ENCODE measurements around the gene PUM2.
"Not testable (repeated sequence)": the region's sequence is repeated elsewhere in the genome, so short reads cannot be mapped to it uniquely, and the experiment has no call there.

Gene PUM2

GRCh38 chr2:20268317-20268716 lies 82.3 kb downstream of the PUM2 start:
- H3K4me2 ChIP-seq (ENCODE audit: low read length); H3K9me3 ChIP-seq (replicated peaks; ENCODE audit: low read length); H3K9ac ChIP-seq (ENCODE audit: low read depth, low read length); H3K27me3 ChIP-seq (ENCODE audit: control insufficient read depth, insufficient read depth, low read length); H3K4me3 ChIP-seq (ENCODE audit: low read length); H3K4me1 ChIP-seq (ENCODE audit: control insufficient read depth, insufficient read depth, low read length): not testable (repeated sequence)
- peaks cover 26% of the 10 kb centered on the region for H3K36me3 ChIP-seq (ENCODE audit: insufficient read depth, low read length)

DNA sequence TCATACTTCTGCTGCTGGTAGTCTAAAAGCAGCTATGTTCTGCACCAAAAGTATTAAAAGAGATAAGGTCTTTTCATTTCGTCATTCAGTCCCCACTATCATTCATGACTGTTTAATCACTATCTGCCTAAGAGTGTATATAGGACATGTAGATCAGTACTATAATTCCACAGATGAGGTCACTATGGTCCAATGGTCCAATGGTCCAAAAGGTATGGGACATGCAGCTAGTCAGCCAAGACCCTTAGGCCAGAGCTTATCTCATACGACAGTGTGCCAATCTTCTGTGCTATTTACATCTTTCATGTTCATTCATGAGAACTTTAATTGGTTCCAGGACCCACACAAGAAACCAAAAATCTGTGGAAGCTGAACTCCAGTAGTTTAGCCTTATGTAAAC lies 83.1 kb downstream of the PUM2 start:
- no peaks in the 10 kb centered on the region for H3K4me1 ChIP-seq (ENCODE audit: control insufficient read depth, insufficient read depth, low read length)
- no peak overlapping the region for H3K9ac ChIP-seq (ENCODE audit: low read depth, low read length)
- H3K9me3 ChIP-seq (replicated peaks; ENCODE audit: low read length): no peaks in the 10 kb centered on the region
- H3K4me3 ChIP-seq (ENCODE audit: low read length): no peak overlapping the region
- H3K36me3 ChIP-seq (ENCODE audit: insufficient read depth, low read length): peaks cover 31% of the 10 kb centered on the region
- H3K4me2 ChIP-seq (ENCODE audit: low read length): no peak overlapping the region
- no peaks in the 10 kb centered on the region for H3K27me3 ChIP-seq (ENCODE audit: control insufficient read depth, insufficient read depth, low read length)

GRCh38 chr2:20264629-20265028 lies 86.0 kb downstream of the PUM2 start:
- H3K27me3 ChIP-seq (ENCODE audit: control insufficient read depth, insufficient read depth, low read length): no peaks in the 10 kb centered on the region
- no peak overlapping the region for H3K9ac ChIP-seq (ENCODE audit: low read depth, low read length)
- H3K9me3 ChIP-seq (replicated peaks; ENCODE audit: low read length): no peaks in the 10 kb centered on the region
- H3K4me2 ChIP-seq (ENCODE audit: low read length): no peak overlapping the region
- H3K4me1 ChIP-seq (ENCODE audit: control insufficient read depth, insufficient read depth, low read length): no peaks in the 10 kb centered on the region
- peaks cover 49% of the 10 kb centered on the region for H3K36me3 ChIP-seq (ENCODE audit: insufficient read depth, low read length)
- no peak overlapping the region for H3K4me3 ChIP-seq (ENCODE audit: low read length)

DNA sequence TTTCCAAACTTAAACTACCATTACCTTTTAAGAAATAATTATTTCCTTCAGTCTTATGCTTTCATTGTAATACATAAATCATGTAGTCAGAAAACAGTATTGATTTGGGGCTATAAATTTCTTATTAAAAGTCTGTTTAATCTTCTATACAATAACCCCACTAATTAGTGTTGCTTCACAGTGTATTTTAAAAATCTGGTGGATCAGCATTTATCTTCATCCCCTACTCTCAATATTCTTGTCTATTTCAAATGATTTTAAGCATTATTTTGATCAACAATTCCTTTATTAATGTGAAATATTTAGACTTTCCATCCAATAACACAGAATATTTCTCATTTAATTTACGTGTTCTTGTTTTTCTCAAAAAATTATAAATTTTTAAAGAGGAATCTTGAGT lies 93.2 kb downstream of the PUM2 start:
- H3K27me3 ChIP-seq (ENCODE audit: control insufficient read depth, insufficient read depth, low read length): no peaks in the 10 kb centered on the region
- H3K4me1 ChIP-seq (ENCODE audit: control insufficient read depth, insufficient read depth, low read length): no peaks in the 10 kb centered on the region
- H3K4me2 ChIP-seq (ENCODE audit: low read length): no peak overlapping the region
- H3K9me3 ChIP-seq (replicated peaks; ENCODE audit: low read length): no peaks in the 10 kb centered on the region
- no peak overlapping the region for H3K9ac ChIP-seq (ENCODE audit: low read depth, low read length)
- no peak overlapping the region for H3K4me3 ChIP-seq (ENCODE audit: low read length)
- peaks cover 72% of the 10 kb centered on the region for H3K36me3 ChIP-seq (ENCODE audit: insufficient read depth, low read length)

GRCh38 chr2:20254731-20255130 lies 95.9 kb downstream of the PUM2 start:
- Histone ChIP-seq H3K9me3 (replicated peaks; ENCODE audit: low read length) (no peaks in the 10 kb centered on the region), H3K4me2 (ENCODE audit: low read length) (no peak overlapping the region), H3K36me3 (ENCODE audit: insufficient read depth, low read length) (peaks cover 74% of the 10 kb centered on the region), H3K4me3 (ENCODE audit: low read length) (no peak overlapping the region), H3K4me1 (ENCODE audit: control insufficient read depth, insufficient read depth, low read length) (no peaks in the 10 kb centered on the region), H3K27me3 (ENCODE audit: control insufficient read depth, insufficient read depth, low read length) (no peaks in the 10 kb centered on the region), H3K9ac (ENCODE audit: low read depth, low read length) (no peak overlapping the region)

- H3K4me1 ChIP-seq (ENCODE audit: control insufficient read depth, insufficient read depth, low read length): no peaks in the 10 kb centered on the region
- no peaks in the 10 kb centered on the region for H3K9me3 ChIP-seq (replicated peaks; ENCODE audit: low read length)
- H3K9ac ChIP-seq (ENCODE audit: low read depth, low read length): no peak overlapping the region
- H3K27me3 ChIP-seq (ENCODE audit: control insufficient read depth, insufficient read depth, low read length): no peaks in the 10 kb centered on the region
- peaks cover 82% of the 10 kb centered on the region for H3K36me3 ChIP-seq (ENCODE audit: insufficient read depth, low read length)
- no peak overlapping the region for H3K4me3 ChIP-seq (ENCODE audit: low read length)
- no peak overlapping the region for H3K4me2 ChIP-seq (ENCODE audit: low read length)
Observed at GRCh38 chr2:20250436-20250835, 100.2 kb downstream of the PUM2 start.

GRCh38 chr2:20249170-20249569 lies 101.5 kb downstream of the PUM2 start:
- Histone ChIP-seq H3K4me3 (ENCODE audit: low read length) (no peak overlapping the region), H3K36me3 (ENCODE audit: insufficient read depth, low read length) (peaks cover 70% of the 10 kb centered on the region), H3K4me1 (ENCODE audit: control insufficient read depth, insufficient read depth, low read length) (no peaks in the 10 kb centered on the region), H3K4me2 (ENCODE audit: low read length) (no peak overlapping the region), H3K27me3 (ENCODE audit: control insufficient read depth, insufficient read depth, low read length) (no peaks in the 10 kb centered on the region), H3K9ac (ENCODE audit: low read depth, low read length) (no peak overlapping the region), H3K9me3 (replicated peaks; ENCODE audit: low read length) (no peaks in the 10 kb centered on the region)

DNA sequence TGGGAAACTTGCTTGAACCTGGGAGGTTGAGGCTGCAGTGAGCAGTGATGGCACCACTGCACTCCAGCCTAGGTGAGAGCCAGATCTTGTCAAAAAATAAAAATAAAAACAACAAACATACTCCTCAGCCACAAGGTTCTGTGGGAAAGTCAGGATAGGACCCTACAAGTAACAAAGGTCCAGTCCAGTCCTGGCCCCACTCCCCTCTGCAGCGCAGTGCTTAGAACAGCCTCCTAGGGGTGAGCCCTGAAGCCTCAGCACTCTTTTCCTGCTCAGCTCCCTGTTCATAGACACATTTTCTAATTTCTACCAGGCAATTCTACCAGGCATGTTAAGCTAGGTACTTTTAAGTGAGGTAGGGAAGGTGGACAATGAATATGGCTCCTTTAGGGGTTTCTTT lies 103.6 kb downstream of the PUM2 start:
- no peaks in the 10 kb centered on the region for H3K27me3 ChIP-seq (ENCODE audit: control insufficient read depth, insufficient read depth, low read length)
- H3K36me3 ChIP-seq (ENCODE audit: insufficient read depth, low read length): peaks cover 51% of the 10 kb centered on the region
- H3K9ac ChIP-seq (ENCODE audit: low read depth, low read length): no peak overlapping the region
- no peak overlapping the region for H3K4me3 ChIP-seq (ENCODE audit: low read length)
- no peaks in the 10 kb centered on the region for H3K9me3 ChIP-seq (replicated peaks; ENCODE audit: low read length)
- H3K4me1 ChIP-seq (ENCODE audit: control insufficient read depth, insufficient read depth, low read length): no peaks in the 10 kb centered on the region
- H3K4me2 ChIP-seq (ENCODE audit: low read length): no peak overlapping the region

DNA sequence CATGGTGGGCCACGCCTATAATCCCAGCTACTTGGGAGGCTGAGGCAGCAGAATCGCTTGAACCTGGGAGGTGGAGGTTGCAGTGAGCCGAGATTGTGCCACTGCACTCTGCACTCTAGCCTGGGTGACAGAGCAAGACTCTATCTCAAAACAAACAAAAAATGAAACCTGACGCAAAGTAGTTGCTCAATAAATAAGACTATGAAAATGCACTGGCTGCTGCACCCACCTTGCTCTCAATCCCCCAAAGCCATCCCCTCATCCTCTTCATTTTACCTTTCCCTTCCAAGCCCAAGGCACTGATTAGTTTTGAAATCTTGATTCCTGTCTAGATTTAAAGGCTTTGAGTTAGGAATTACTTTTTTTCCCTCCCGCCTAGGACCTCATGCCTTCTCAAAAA lies 107.0 kb downstream of the PUM2 start:
- H3K9me3 ChIP-seq (replicated peaks; ENCODE audit: low read length); H3K4me2 ChIP-seq (ENCODE audit: low read length); H3K27me3 ChIP-seq (ENCODE audit: control insufficient read depth, insufficient read depth, low read length); H3K4me3 ChIP-seq (ENCODE audit: low read length); H3K9ac ChIP-seq (ENCODE audit: low read depth, low read length); H3K4me1 ChIP-seq (ENCODE audit: control insufficient read depth, insufficient read depth, low read length): not testable (repeated sequence)
- peaks cover 19% of the 10 kb centered on the region for H3K36me3 ChIP-seq (ENCODE audit: insufficient read depth, low read length)

DNA sequence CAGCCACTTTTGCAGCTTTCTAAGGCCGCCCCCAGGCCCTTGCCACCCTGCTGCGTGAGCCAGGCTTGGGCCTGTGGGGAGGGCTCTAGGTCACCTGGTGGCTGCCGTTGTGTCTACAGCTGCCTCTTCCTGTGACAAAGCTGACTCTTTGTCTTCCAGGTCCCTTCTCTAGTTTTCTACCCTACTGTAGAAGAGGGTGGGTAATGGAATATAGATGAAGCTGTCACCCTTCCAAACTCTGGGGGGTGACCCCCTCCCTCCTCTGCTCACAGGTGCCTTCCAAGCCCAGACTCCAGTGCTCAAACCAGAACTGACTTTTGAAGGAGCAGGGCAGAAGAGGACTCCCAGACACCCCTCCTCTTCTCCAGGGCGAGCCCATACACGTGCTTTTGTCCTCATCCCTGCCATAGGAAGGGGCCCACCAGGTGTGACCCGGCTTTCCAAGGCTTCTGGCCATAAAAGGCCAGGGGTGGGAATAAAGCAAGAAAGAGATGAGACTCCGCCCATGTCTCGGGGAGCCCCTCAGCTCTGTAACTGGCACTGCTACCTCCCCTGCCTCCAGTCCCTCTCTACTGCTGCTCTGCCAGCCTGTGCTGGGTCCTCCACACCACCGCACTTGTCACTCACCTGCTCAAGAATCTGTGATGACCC lies 107.8 kb downstream of the PUM2 start:
- H3K4me3 ChIP-seq (ENCODE audit: low read length): no peak overlapping the region
- H3K9ac ChIP-seq (ENCODE audit: low read depth, low read length): no peak overlapping the region
- no peak overlapping the region for H3K4me2 ChIP-seq (ENCODE audit: low read length)
- peaks cover 12% of the 10 kb centered on the region for H3K36me3 ChIP-seq (ENCODE audit: insufficient read depth, low read length)
- H3K4me1 ChIP-seq (ENCODE audit: control insufficient read depth, insufficient read depth, low read length): no peaks in the 10 kb centered on the region
- peaks cover 2% of the 10 kb centered on the region for H3K27me3 ChIP-seq (ENCODE audit: control insufficient read depth, insufficient read depth, low read length)
- H3K9me3 ChIP-seq (replicated peaks; ENCODE audit: low read length): peaks cover 2% of the 10 kb centered on the region

- Histone ChIP-seq H3K4me2 (ENCODE audit: low read length) (no peak overlapping the region), H3K4me1 (ENCODE audit: control insufficient read depth, insufficient read depth, low read length) (no peaks in the 10 kb centered on the region), H3K9me3 (replicated peaks; ENCODE audit: low read length) (peaks cover 2% of the 10 kb centered on the region), H3K27me3 (ENCODE audit: control insufficient read depth, insufficient read depth, low read length) (peaks cover 9% of the 10 kb centered on the region), H3K9ac (ENCODE audit: low read depth, low read length) (no peak overlapping the region), H3K36me3 (ENCODE audit: insufficient read depth, low read length) (peaks cover 9% of the 10 kb centered on the region), H3K4me3 (ENCODE audit: low read length) (no peak overlapping the region)
Observed at GRCh38 chr2:20241973-20242726, 108.5 kb downstream of the PUM2 start.

GRCh38 chr2:20240291-20240690 lies 110.4 kb downstream of the PUM2 start:
- peaks cover 12% of the 10 kb centered on the region for H3K27me3 ChIP-seq (ENCODE audit: control insufficient read depth, insufficient read depth, low read length)
- H3K9me3 ChIP-seq (replicated peaks; ENCODE audit: low read length); H3K36me3 ChIP-seq (ENCODE audit: insufficient read depth, low read length); H3K4me2 ChIP-seq (ENCODE audit: low read length); H3K4me1 ChIP-seq (ENCODE audit: control insufficient read depth, insufficient read depth, low read length); H3K4me3 ChIP-seq (ENCODE audit: low read length); H3K9ac ChIP-seq (ENCODE audit: low read depth, low read length): not testable (repeated sequence)

Data from skeletal muscle satellite cell (primary cell).